ENCODE data around the gene PAX5. TPM values are rescaled to one million over a fixed set of nuclear protein-coding genes. Genes with fewer than 3 reads are reported as not detected.

Gene PAX5
- total RNA-seq, 2 experiments from 2014 or later = 0.21 to 0.27 TPM

- Mint-ChIP-seq H3K4me1 (ENCODE audit: low read depth) (no peaks in the 10 kb centered on the region), H3K27ac (no peak overlapping the region), H3K36me3 (ENCODE audit: low read depth) (no peaks in the 10 kb centered on the region), H3K4me3 (no peak overlapping the region), H3K27me3 (ENCODE audit: low read depth) (peaks cover 3% of the 10 kb centered on the region), H3K9me3 (no peaks in the 10 kb centered on the region)
- intact Hi-C loops (cut with micrococcal nuclease) = no loop called here
- DNase-seq = no peak
- CTCF ChIA-PET = interaction anchor here (1.3 kb wide), 1 partner anchor 9 kb away, joined by 7 read pairs; no protein-coding TSS in a partner anchor
These were observed 152.2 kb downstream of the PAX5 start for GRCh38 chr9:36881743-36882441.

DNA sequence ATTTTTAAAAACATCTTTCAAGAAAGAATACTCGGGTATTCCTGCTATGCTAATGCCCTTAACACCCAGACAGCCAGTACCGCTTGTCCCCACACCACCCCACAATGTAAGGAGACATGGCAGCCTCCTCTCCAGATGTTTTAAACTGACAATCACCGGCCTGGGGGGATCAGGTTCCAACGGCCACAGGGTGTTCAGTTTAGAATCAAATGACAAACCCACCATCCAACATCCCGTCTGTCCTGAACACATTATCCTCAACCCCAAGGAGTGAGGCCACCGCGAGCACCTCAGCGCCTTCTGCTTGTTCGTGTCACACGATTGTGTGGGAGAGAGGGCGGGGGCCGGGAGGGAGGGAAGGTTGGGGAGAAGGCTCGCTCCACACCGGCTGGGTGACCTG lies 152.8 kb downstream of the PAX5 start:
- DNase-seq = no peak
- Mint-ChIP-seq H3K9me3 (no peaks in the 10 kb centered on the region), H3K4me3 (no peak overlapping the region), H3K27me3 (ENCODE audit: low read depth) (peaks cover 3% of the 10 kb centered on the region), H3K27ac (no peak overlapping the region), H3K4me1 (ENCODE audit: low read depth) (no peaks in the 10 kb centered on the region), H3K36me3 (ENCODE audit: low read depth) (no peaks in the 10 kb centered on the region)
- CTCF ChIA-PET = interaction anchor here (1.3 kb wide), 1 partner anchor 9 kb away, joined by 7 read pairs; no protein-coding TSS in a partner anchor
- intact Hi-C loops (cut with micrococcal nuclease) = no loop called here

- H3K27ac Mint-ChIP-seq = no peak overlapping the region
- no peak overlapping the region for H3K4me3 Mint-ChIP-seq
- peaks cover 3% of the 10 kb centered on the region for H3K27me3 Mint-ChIP-seq (ENCODE audit: low read depth)
- CTCF ChIA-PET = interaction anchor here (0.6 to 1.2 kb wide), 3 partner anchors 13 to 112 kb away, joined by 3 to 5 read pairs (median 3); no protein-coding TSS in a partner anchor
- H3K9me3 Mint-ChIP-seq = no peaks in the 10 kb centered on the region
- no peaks in the 10 kb centered on the region for H3K4me1 Mint-ChIP-seq (ENCODE audit: low read depth)
- no peaks in the 10 kb centered on the region for H3K36me3 Mint-ChIP-seq (ENCODE audit: low read depth)
- intact Hi-C loops (cut with micrococcal nuclease) = no loop called here
- no peak for DNase-seq
These were observed 154.0 kb downstream of the PAX5 start for GRCh38 chr9:36880075-36880474.

- no peak overlapping the region for H3K27ac Mint-ChIP-seq
- H3K9me3 Mint-ChIP-seq = no peaks in the 10 kb centered on the region
- no peaks in the 10 kb centered on the region for H3K4me1 Mint-ChIP-seq (ENCODE audit: low read depth)
- peaks cover 3% of the 10 kb centered on the region for H3K27me3 Mint-ChIP-seq (ENCODE audit: low read depth)
- H3K4me3 Mint-ChIP-seq = no peak overlapping the region
- intact Hi-C loops (cut with micrococcal nuclease) = no loop called here
- DNase-seq = peak; percentile 63
- CTCF ChIA-PET = interaction anchor here (0.7 to 1.2 kb wide), 2 partner anchors 33 to 112 kb away, joined by 3 read pairs; no protein-coding TSS in a partner anchor
- no peaks in the 10 kb centered on the region for H3K36me3 Mint-ChIP-seq (ENCODE audit: low read depth)
These were observed 154.8 kb downstream of the PAX5 start for GRCh38 chr9:36878986-36879982.

DNA sequence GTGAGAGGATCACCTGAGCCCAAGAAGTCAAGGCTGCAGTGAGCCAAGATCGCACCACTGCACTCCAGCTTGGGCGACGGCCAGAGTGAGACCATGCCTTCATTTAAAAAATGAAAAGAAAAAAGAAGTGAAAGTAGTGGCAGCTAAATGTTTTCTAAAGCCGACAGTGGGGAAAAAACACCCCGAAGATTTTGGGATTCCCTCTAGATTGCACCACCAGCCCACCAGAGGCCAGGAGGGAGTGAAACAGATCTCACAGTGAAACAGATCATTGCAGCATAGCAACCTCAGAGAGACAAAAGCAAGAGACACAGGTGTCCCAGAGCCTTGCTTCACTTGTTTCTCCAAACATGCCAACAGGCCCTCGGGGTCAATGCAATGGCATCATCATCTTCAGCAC lies 156.8 kb downstream of the PAX5 start:
- Mint-ChIP-seq H3K4me1 (ENCODE audit: low read depth) (no peaks in the 10 kb centered on the region), H3K4me3 (no peak overlapping the region), H3K27me3 (ENCODE audit: low read depth) (no peaks in the 10 kb centered on the region), H3K27ac (no peak overlapping the region), H3K9me3 (no peaks in the 10 kb centered on the region), H3K36me3 (ENCODE audit: low read depth) (no peaks in the 10 kb centered on the region)
- intact Hi-C loops (cut with micrococcal nuclease) = no loop called here
- CTCF ChIA-PET = interaction anchor here (0.8 to 0.9 kb wide), 2 partner anchors 113 to 116 kb away, joined by 3 read pairs; no protein-coding TSS in a partner anchor
- DNase-seq = no peak

- H3K27me3 Mint-ChIP-seq (ENCODE audit: low read depth) = no peaks in the 10 kb centered on the region
- intact Hi-C loops (cut with micrococcal nuclease) = no loop called here
- H3K36me3 Mint-ChIP-seq (ENCODE audit: low read depth) = no peaks in the 10 kb centered on the region
- H3K4me1 Mint-ChIP-seq (ENCODE audit: low read depth) = no peaks in the 10 kb centered on the region
- H3K9me3 Mint-ChIP-seq = no peaks in the 10 kb centered on the region
- CTCF ChIA-PET = interaction anchor here (2.0 to 7.2 kb wide), 2 partner anchors 15 to 114 kb away, joined by 8 to 112 read pairs; no protein-coding TSS in a partner anchor
- H3K4me3 Mint-ChIP-seq = no peak overlapping the region
- no peak for DNase-seq
- H3K27ac Mint-ChIP-seq = no peak overlapping the region
These were observed 158.0 kb downstream of the PAX5 start for GRCh38 chr9:36876056-36876455.

- H3K27me3 Mint-ChIP-seq (ENCODE audit: low read depth) = no peaks in the 10 kb centered on the region
- no peak overlapping the region for H3K27ac Mint-ChIP-seq
- no peak for DNase-seq
- H3K4me3 Mint-ChIP-seq = no peak overlapping the region
- CTCF ChIA-PET = interaction anchor here (0.5 to 7.2 kb wide), 7 partner anchors 17 to 517 kb away, joined by 3 to 112 read pairs (median 3); no protein-coding TSS in a partner anchor
- H3K36me3 Mint-ChIP-seq (ENCODE audit: low read depth) = no peaks in the 10 kb centered on the region
- intact Hi-C loops (cut with micrococcal nuclease) = loop anchor here (5.0 kb wide), 2 partner anchors 452 to 717 kb away; partner anchors contain the start of gene TOMM5
- no peaks in the 10 kb centered on the region for H3K4me1 Mint-ChIP-seq (ENCODE audit: low read depth)
- no peaks in the 10 kb centered on the region for H3K9me3 Mint-ChIP-seq
These were observed 159.1 kb downstream of the PAX5 start for GRCh38 chr9:36874921-36875320.

DNA sequence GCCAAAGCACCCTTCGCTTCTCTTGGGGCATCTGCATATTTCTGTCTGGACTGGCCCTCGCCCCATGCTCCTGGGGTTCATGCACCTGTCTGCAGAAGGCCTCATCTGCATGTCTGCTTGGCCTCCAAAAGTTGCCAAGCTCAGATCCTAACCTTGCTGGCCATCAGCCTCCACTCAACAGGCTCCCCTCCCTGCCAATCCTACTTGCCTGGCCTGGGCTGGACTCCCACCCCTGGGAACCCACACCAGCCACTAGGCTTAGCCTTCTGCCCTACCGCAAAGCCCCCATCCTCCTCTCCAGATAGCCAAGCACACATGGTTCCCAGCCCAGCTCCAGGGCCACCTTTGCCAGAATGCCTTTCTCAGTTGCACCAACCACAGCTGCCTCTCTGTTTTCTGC lies 159.8 kb downstream of the PAX5 start:
- no peak for DNase-seq
- no peak overlapping the region for H3K4me3 Mint-ChIP-seq

GRCh38 chr9:36873247-36873875 lies 160.7 kb downstream of the PAX5 start:
- Mint-ChIP-seq H3K4me1 (ENCODE audit: low read depth) (no peaks in the 10 kb centered on the region), H3K27me3 (ENCODE audit: low read depth) (no peaks in the 10 kb centered on the region), H3K27ac (no peak overlapping the region), H3K9me3 (no peaks in the 10 kb centered on the region), H3K36me3 (ENCODE audit: low read depth) (no peaks in the 10 kb centered on the region), H3K4me3 (no peak overlapping the region)
- intact Hi-C loops (cut with micrococcal nuclease) = loop anchor here (1.0 to 5.0 kb wide), 5 partner anchors 101 to 719 kb away; partner anchors contain the start of gene TOMM5
- CTCF ChIA-PET = interaction anchor here (0.6 to 7.2 kb wide), 41 partner anchors 9 to 838 kb away, joined by 3 to 112 read pairs (median 5); no protein-coding TSS in a partner anchor
- DNase-seq = peak; percentile 84

More for the DNA sequence above, 159.8 kb downstream of the PAX5 start:
- intact Hi-C loops (cut with micrococcal nuclease) = loop anchor here (5.0 kb wide), 2 partner anchors 453 to 718 kb away; partner anchors contain the start of gene TOMM5
- Mint-ChIP-seq H3K4me1 (ENCODE audit: low read depth) (no peaks in the 10 kb centered on the region), H3K9me3 (no peaks in the 10 kb centered on the region), H3K27me3 (ENCODE audit: low read depth) (no peaks in the 10 kb centered on the region), H3K36me3 (ENCODE audit: low read depth) (no peaks in the 10 kb centered on the region), H3K27ac (no peak overlapping the region)
- CTCF ChIA-PET = interaction anchor here (0.5 to 7.2 kb wide), 13 partner anchors 17 to 539 kb away, joined by 3 to 112 read pairs (median 6); no protein-coding TSS in a partner anchor

GRCh38 chr9:36872641-36873040 lies 161.4 kb downstream of the PAX5 start:
- no peak overlapping the region for H3K4me3 Mint-ChIP-seq
- H3K4me1 Mint-ChIP-seq (ENCODE audit: low read depth) = no peaks in the 10 kb centered on the region
- no peak for DNase-seq
- H3K27ac Mint-ChIP-seq = no peak overlapping the region
- no peaks in the 10 kb centered on the region for H3K36me3 Mint-ChIP-seq (ENCODE audit: low read depth)
- no peaks in the 10 kb centered on the region for H3K9me3 Mint-ChIP-seq
- CTCF ChIA-PET = interaction anchor here (0.6 to 7.2 kb wide), 39 partner anchors 9 to 635 kb away, joined by 3 to 112 read pairs (median 5); no protein-coding TSS in a partner anchor
- peaks cover 3% of the 10 kb centered on the region for H3K27me3 Mint-ChIP-seq (ENCODE audit: low read depth)
- intact Hi-C loops (cut with micrococcal nuclease) = loop anchor here (1.0 to 5.0 kb wide), 5 partner anchors 102 to 720 kb away; partner anchors contain the start of gene TOMM5

DNA sequence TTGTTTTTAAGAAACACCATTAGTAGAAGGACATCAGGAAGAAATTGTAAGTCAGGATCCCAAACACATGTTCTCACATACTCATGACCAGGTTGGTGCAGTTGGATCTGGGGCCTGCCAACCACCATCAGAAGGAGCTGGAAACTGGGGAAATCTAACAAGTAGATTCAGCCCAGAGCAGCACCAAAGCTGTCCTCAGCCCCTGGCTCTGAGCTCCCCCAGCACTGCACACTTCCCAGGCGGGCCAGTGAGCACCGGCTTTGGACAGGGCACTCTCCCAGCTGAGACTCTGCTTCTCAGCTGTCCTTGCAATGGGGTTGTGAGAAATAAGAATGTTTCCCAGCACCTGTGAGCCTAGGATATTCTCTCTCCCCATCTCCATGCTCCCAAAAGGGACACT lies 162.5 kb downstream of the PAX5 start:
- Mint-ChIP-seq H3K36me3 (ENCODE audit: low read depth) (no peaks in the 10 kb centered on the region), H3K4me1 (ENCODE audit: low read depth) (no peaks in the 10 kb centered on the region), H3K4me3 (no peak overlapping the region), H3K9me3 (no peaks in the 10 kb centered on the region), H3K27ac (no peak overlapping the region), H3K27me3 (ENCODE audit: low read depth) (peaks cover 4% of the 10 kb centered on the region)
- no peak for DNase-seq
- intact Hi-C loops (cut with micrococcal nuclease) = loop anchor here (5.0 kb wide), 2 partner anchors 456 to 721 kb away; partner anchors contain the start of gene TOMM5
- CTCF ChIA-PET = interaction anchor here (2.5 to 7.2 kb wide), 3 partner anchors 13 to 118 kb away, joined by 15 to 112 read pairs (median 18); no protein-coding TSS in a partner anchor

All from activated naive CD4-positive, alpha-beta T cell treated with anti-CD3 and anti-CD28 coated beads for 36 hours (primary cell).